BJ (cell line): ENCODE results near the gene PLEKHA7. TPM values are rescaled to one million over a fixed set of nuclear protein-coding genes. Genes with fewer than 3 reads are reported as not detected.

Source experiments
- CTCF ChIA-PET: fragments of 350-600 bp; formaldehyde crosslinking; extraction: SDS; loops from one replicate; lab custom pipeline; 2021; ENCODE audit warnings: antibody characterized with exemption, inconsistent platforms; lab: Yijun Ruan, JAX
- POLR2A ChIA-PET: fragments of 300-600 bp; sonication (Branson Sonifier 250); formaldehyde crosslinking; extraction: SDS; loops from one replicate; lab custom pipeline; 2021; ENCODE audit warnings: antibody characterized with exemption; lab: Charles Lee
- DNase-seq: peaks from one replicate; pipeline ENCODE4 v3.0.0-alpha.2; 2011; ENCODE audit warnings: low read depth
- H3K27me3 ChIP-seq: 2 replicates; pipeline ENCODE4 v1.6.0; 2011; ENCODE audit warnings: low read length; ENCODE audit not compliant: control insufficient read depth, insufficient read depth
- H3K36me3 ChIP-seq: 2 replicates; pipeline ENCODE4 v1.5.1; 2011; ENCODE audit warnings: low read length; ENCODE audit not compliant: control insufficient read depth, insufficient read depth
- H3K4me3 ChIP-seq: 2 replicates; pipeline ENCODE4 v1.5.1; 2011; ENCODE audit warnings: low read depth, mild to moderate bottlenecking, control low read depth, low read length
- polyA plus RNA-seq: library from polyadenylated mRNA; depleted of rRNA; stranded (reverse); fragments of >200 nt; gene quantifications from 2 replicates; pipeline ENCODE4 v1.2.3, GENCODE V29; 2011
- TF ChIP-seq, protein P1 (sequence below): IDR thresholded peaks from 2 replicates; pipeline ENCODE4 v1.5.1; 2011; ENCODE audit warnings: low read depth, mild to moderate bottlenecking, control low read depth, inconsistent platforms, low read length, moderate library complexity; ENCODE audit not compliant: insufficient read depth

Gene PLEKHA7
- polyA plus RNA-seq, 1 experiment, result 0.04 TPM

- Histone ChIP-seq H3K27me3 (no peaks in the 10 kb centered on the region; the same call in 1 of the 2 replicates), H3K36me3 (no peaks in the 10 kb centered on the region), H3K4me3 (no peak overlapping the region)
- no peak for DNase-seq
- ChIA-PET CTCF (interaction anchor here (0.7 to 1.1 kb wide), 2 partner anchors 33 to 80 kb away, joined by 3 to 5 read pairs; no protein-coding TSS in a partner anchor), POLR2A (no interaction called here)
- TF ChIP-seq, protein P1, sequence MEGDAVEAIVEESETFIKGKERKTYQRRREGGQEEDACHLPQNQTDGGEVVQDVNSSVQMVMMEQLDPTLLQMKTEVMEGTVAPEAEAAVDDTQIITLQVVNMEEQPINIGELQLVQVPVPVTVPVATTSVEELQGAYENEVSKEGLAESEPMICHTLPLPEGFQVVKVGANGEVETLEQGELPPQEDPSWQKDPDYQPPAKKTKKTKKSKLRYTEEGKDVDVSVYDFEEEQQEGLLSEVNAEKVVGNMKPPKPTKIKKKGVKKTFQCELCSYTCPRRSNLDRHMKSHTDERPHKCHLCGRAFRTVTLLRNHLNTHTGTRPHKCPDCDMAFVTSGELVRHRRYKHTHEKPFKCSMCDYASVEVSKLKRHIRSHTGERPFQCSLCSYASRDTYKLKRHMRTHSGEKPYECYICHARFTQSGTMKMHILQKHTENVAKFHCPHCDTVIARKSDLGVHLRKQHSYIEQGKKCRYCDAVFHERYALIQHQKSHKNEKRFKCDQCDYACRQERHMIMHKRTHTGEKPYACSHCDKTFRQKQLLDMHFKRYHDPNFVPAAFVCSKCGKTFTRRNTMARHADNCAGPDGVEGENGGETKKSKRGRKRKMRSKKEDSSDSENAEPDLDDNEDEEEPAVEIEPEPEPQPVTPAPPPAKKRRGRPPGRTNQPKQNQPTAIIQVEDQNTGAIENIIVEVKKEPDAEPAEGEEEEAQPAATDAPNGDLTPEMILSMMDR, result no peak
These were observed 113.7 kb downstream of the PLEKHA7 start for GRCh38 chr11:16900491-16900890.

GRCh38 chr11:16899708-16900303 is 114.4 kb downstream of the PLEKHA7 start:
- ChIA-PET POLR2A (no interaction called here), CTCF (interaction anchor here (1.1 kb wide), 1 partner anchor 33 kb away, joined by 3 read pairs; no protein-coding TSS in a partner anchor)
- no peaks in the 10 kb centered on the region for H3K36me3 ChIP-seq
- no peak overlapping the region for H3K4me3 ChIP-seq
- H3K27me3 ChIP-seq, result no peaks in the 10 kb centered on the region; the same call in 1 of the 2 replicates
- DNase-seq, result no peak
- TF ChIP-seq, protein P1, result no peak

DNA sequence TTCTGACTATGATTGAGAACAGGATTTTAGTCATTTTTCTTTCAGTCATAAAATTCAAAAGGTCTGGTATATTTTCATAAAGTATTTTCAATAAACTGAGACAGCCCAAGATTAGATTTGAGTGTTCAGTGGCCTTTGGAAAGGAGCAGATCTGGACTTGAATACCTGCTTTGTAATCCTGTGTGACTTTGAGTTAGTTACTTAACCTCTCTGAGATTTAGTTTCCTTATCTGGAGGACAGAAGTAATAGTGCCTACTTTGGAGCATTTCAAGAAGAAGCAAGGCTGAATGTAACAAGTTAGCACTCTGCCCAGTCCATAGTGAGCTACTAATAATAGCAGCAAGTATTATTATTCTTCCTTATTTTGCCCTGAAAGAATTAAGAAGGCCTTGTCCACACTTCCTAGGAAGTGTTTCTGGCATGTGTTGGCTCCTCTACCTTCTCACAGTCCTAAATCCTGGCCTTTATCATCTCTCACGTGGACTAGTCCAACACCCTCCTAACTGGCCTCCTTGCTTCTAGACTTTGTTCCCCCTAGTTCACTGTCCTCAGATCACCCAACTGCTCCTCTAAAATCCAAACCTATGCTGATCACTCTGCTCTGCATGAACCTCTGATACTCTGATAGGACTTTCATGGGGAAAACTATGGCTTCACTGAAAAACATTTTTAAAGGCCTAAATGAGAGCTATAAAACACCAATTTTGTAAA is 115.8 kb downstream of the PLEKHA7 start:
- TF ChIP-seq, protein P1, result no peak
- no peaks in the 10 kb centered on the region for H3K36me3 ChIP-seq
- H3K4me3 ChIP-seq, result no peak overlapping the region
- CTCF ChIA-PET, result no interaction called here
- DNase-seq, result no peak
- H3K27me3 ChIP-seq, result no peaks in the 10 kb centered on the region; the same call in 1 of the 2 replicates
- POLR2A ChIA-PET, result no interaction called here

DNA sequence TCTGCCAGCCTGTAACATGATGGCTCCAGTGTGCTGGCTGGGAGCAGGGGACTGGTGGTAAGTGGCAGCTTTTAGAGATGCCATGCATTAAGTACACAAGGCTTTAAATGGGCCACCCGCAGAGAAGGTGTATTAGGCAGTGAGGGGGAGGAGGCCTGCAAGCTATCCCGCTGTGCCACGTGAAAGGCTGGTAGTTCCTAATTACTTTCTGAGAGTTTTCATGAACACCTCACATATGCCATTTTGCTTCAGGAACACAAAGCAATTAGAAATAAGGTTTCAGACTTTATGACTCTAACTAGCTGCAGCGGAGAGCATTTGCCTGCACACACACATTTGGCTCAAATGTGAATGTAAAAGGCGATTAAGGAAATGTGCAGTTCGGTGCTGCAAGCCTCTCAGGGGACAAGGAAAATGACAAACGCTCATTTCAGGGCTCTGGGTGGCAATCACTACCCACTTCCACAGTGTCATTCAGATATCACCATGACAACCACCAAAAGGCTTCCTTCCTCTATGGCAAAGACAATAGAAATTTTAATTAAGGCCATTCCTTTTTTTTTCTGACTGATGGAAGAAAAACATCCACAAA is 116.6 kb downstream of the PLEKHA7 start:
- H3K4me3 ChIP-seq, result no peak overlapping the region
- H3K27me3 ChIP-seq, result no peaks in the 10 kb centered on the region; the same call in 1 of the 2 replicates
- ChIA-PET POLR2A (no interaction called here), CTCF (no interaction called here)
- DNase-seq, result no peak
- H3K36me3 ChIP-seq, result no peaks in the 10 kb centered on the region
- TF ChIP-seq, protein P1, result no peak
